ENCODE results near the gene ANK2. TPM values are rescaled to one million over a fixed set of nuclear protein-coding genes. Genes with fewer than 3 reads are reported as not detected.

ANK2 gene
- total and polyA plus RNA-seq, 4 donors: 0.32 to 2.2 (median 1.0) TPM

DNA sequence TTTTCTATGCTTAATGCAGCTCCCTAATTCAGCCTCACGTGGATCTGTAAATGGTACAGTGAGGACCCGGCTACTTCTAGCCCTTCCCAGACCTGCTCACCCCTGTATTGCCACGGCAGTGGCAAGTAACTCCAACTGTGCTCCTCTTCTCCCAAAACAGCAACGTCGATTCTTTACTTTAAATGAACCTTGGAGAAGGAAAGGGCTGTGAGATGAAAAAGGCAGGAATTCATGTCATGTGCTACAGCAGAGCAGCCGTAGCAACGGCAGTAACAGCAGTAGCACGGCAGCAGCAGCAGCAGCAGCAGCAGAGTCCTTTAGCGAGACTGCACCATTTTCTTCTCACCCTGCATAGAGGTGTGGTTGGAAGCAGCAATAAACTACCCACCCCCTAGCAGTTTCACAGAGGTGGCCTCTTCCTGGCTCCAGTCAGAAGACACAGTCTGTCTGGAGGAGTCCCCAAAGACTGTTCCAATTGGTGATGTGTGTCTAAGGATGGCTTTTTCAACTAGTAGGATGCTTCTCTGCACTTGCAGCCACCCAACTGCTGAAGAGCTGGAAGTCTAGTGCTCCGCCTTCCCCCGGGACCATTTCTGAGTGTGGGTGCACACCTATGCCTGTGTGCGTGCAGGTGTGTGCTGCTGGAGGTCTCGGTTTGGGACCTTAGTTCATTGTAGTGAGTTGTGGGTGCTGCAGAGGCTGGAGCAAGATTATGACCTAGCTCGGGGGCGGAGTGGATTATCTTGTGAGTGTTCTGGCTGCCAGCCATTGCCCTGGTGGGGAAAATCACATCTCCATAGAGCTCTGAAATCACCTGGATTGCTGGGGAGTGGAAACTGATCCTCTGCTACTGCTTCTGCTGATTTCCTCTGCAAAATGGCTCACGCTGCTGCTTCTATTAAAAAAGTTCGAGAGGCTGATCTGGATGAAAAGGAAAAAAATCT, 67.2 kb downstream of the ANK2 start:
- Histone ChIP-seq H3K27ac (ENCODE audit: low read depth in 1 of 2, low read length in 2 of 2) (no peak overlapping the region), H3K4me3 (ENCODE audit: low read depth in 1 of 3, low read length in 3 of 3) (no peak overlapping the region), H3K9me3 (ENCODE audit: control insufficient read depth in 4 of 4, low read length in 3 of 4) (no peaks in the 10 kb centered on the region), H3K27me3 (ENCODE audit: control insufficient read depth in 4 of 4, insufficient read depth in 4 of 4, low read length in 3 of 4) (no peaks in the 10 kb centered on the region), H3K4me1 (ENCODE audit: control insufficient read depth in 4 of 4, insufficient read depth in 4 of 4, low read length in 3 of 4) (no peaks in the 10 kb centered on the region), H3K9ac (ENCODE audit: low read depth in 1 of 2, low read length in 2 of 2) (no peak overlapping the region), H3K36me3 (ENCODE audit: control insufficient read depth in 4 of 4, insufficient read depth in 3 of 4, low read depth in 1 of 4, low read length in 3 of 4) (no peaks in the 10 kb centered on the region)
- TF ChIP-seq RXRA (IDR thresholded peaks at IDR 0.05): no peak
- TF ChIP-seq, protein P1, sequence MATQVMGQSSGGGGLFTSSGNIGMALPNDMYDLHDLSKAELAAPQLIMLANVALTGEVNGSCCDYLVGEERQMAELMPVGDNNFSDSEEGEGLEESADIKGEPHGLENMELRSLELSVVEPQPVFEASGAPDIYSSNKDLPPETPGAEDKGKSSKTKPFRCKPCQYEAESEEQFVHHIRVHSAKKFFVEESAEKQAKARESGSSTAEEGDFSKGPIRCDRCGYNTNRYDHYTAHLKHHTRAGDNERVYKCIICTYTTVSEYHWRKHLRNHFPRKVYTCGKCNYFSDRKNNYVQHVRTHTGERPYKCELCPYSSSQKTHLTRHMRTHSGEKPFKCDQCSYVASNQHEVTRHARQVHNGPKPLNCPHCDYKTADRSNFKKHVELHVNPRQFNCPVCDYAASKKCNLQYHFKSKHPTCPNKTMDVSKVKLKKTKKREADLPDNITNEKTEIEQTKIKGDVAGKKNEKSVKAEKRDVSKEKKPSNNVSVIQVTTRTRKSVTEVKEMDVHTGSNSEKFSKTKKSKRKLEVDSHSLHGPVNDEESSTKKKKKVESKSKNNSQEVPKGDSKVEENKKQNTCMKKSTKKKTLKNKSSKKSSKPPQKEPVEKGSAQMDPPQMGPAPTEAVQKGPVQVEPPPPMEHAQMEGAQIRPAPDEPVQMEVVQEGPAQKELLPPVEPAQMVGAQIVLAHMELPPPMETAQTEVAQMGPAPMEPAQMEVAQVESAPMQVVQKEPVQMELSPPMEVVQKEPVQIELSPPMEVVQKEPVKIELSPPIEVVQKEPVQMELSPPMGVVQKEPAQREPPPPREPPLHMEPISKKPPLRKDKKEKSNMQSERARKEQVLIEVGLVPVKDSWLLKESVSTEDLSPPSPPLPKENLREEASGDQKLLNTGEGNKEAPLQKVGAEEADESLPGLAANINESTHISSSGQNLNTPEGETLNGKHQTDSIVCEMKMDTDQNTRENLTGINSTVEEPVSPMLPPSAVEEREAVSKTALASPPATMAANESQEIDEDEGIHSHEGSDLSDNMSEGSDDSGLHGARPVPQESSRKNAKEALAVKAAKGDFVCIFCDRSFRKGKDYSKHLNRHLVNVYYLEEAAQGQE (IDR thresholded peaks at IDR 0.05): no peak
- TF ChIP-seq, protein P2, sequence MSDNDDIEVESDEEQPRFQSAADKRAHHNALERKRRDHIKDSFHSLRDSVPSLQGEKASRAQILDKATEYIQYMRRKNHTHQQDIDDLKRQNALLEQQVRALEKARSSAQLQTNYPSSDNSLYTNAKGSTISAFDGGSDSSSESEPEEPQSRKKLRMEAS (IDR thresholded peaks at IDR 0.05): no peak
- TF ChIP-seq FOXA1 (IDR thresholded peaks at IDR 0.05): no peak
- no peak for TF ChIP-seq RAD21 (IDR thresholded peaks at IDR 0.05)
- no peak for TF ChIP-seq EGR1 (IDR thresholded peaks at IDR 0.05; ENCODE audit: low read depth in 2 of 2)
- TF ChIP-seq HNF4G (IDR thresholded peaks at IDR 0.05): no peak
- TF ChIP-seq, protein P3, sequence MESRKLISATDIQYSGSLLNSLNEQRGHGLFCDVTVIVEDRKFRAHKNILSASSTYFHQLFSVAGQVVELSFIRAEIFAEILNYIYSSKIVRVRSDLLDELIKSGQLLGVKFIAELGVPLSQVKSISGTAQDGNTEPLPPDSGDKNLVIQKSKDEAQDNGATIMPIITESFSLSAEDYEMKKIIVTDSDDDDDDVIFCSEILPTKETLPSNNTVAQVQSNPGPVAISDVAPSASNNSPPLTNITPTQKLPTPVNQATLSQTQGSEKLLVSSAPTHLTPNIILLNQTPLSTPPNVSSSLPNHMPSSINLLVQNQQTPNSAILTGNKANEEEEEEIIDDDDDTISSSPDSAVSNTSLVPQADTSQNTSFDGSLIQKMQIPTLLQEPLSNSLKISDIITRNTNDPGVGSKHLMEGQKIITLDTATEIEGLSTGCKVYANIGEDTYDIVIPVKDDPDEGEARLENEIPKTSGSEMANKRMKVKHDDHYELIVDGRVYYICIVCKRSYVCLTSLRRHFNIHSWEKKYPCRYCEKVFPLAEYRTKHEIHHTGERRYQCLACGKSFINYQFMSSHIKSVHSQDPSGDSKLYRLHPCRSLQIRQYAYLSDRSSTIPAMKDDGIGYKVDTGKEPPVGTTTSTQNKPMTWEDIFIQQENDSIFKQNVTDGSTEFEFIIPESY (IDR thresholded peaks at IDR 0.05): no peak
- TF ChIP-seq HNF4A (conservative IDR thresholded peaks at IDR 0.05): no peak
- TF ChIP-seq, protein P4, sequence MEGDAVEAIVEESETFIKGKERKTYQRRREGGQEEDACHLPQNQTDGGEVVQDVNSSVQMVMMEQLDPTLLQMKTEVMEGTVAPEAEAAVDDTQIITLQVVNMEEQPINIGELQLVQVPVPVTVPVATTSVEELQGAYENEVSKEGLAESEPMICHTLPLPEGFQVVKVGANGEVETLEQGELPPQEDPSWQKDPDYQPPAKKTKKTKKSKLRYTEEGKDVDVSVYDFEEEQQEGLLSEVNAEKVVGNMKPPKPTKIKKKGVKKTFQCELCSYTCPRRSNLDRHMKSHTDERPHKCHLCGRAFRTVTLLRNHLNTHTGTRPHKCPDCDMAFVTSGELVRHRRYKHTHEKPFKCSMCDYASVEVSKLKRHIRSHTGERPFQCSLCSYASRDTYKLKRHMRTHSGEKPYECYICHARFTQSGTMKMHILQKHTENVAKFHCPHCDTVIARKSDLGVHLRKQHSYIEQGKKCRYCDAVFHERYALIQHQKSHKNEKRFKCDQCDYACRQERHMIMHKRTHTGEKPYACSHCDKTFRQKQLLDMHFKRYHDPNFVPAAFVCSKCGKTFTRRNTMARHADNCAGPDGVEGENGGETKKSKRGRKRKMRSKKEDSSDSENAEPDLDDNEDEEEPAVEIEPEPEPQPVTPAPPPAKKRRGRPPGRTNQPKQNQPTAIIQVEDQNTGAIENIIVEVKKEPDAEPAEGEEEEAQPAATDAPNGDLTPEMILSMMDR (IDR thresholded peaks at IDR 0.05; ENCODE audit: low read depth, low read length, missing input control): no peak
- TF ChIP-seq SP1 (IDR thresholded peaks at IDR 0.05): no peak
- TF ChIP-seq JUND (IDR thresholded peaks at IDR 0.05): no peak
- WGBS: 60% methylated on average over 17 of the region's 17 CpGs
- DNase-seq (ENCODE audit: low spot score): no peak

DNA sequence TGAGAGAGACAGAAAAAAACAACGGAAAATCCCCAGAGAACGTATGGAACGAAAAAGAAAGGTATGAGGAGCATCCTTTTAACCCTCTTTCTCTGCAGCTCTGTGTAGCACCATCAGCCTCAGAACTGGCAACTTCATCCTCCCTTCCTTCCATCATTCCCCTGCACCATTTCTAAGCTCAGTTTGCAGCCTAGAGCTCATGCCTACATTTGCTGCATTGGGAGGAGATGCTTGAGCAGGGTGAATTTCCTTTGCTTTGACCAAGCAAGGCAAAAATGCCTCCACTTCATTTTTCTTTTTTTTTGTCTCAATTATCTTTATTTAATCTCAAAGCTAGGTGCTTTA, 67.9 kb downstream of the ANK2 start:
- no peak overlapping the region for H3K4me3 ChIP-seq (ENCODE audit: low read depth in 1 of 3, low read length in 3 of 3)
- DNase-seq (ENCODE audit: low spot score): no peak
- no peaks in the 10 kb centered on the region for H3K36me3 ChIP-seq (ENCODE audit: control insufficient read depth in 4 of 4, insufficient read depth in 3 of 4, low read depth in 1 of 4, low read length in 3 of 4)
- H3K27ac ChIP-seq (ENCODE audit: low read depth in 1 of 2, low read length in 2 of 2): no peak overlapping the region
- no peaks in the 10 kb centered on the region for H3K27me3 ChIP-seq (ENCODE audit: control insufficient read depth in 4 of 4, insufficient read depth in 4 of 4, low read length in 3 of 4)
- H3K9ac ChIP-seq (ENCODE audit: low read depth in 1 of 2, low read length in 2 of 2): no peak overlapping the region
- H3K9me3 ChIP-seq (ENCODE audit: control insufficient read depth in 4 of 4, low read length in 3 of 4): no peaks in the 10 kb centered on the region
- H3K4me1 ChIP-seq (ENCODE audit: control insufficient read depth in 4 of 4, insufficient read depth in 4 of 4, low read length in 3 of 4): no peaks in the 10 kb centered on the region
- 83% methylated on average over 3 of the region's 3 CpGs for WGBS
- TF ChIP-seq JUND (IDR thresholded peaks at IDR 0.05) (no peak), FOXA1 (IDR thresholded peaks at IDR 0.05) (no peak), YY1 (IDR thresholded peaks at IDR 0.05) (no peak), SP1 (IDR thresholded peaks at IDR 0.05) (no peak), TAF1 (conservative IDR thresholded peaks at IDR 0.05) (no peak), NR2F2 (IDR thresholded peaks at IDR 0.05) (no peak), HNF4A (conservative IDR thresholded peaks at IDR 0.05) (no peak), GABPA (IDR thresholded peaks at IDR 0.05 in 1 of 2, conservative IDR thresholded peaks at IDR 0.05 in 1 of 2) (no peak), RAD21 (IDR thresholded peaks at IDR 0.05) (no peak), EGR1 (IDR thresholded peaks at IDR 0.05; ENCODE audit: low read depth in 2 of 2) (no peak), HNF4G (IDR thresholded peaks at IDR 0.05) (no peak), FOXA2 (IDR thresholded peaks at IDR 0.05) (no peak), RXRA (IDR thresholded peaks at IDR 0.05) (no peak)
- TF ChIP-seq, protein P3 (IDR thresholded peaks at IDR 0.05): no peak
- TF ChIP-seq, protein P4 (IDR thresholded peaks at IDR 0.05; ENCODE audit: low read depth, low read length, missing input control): no peak
- TF ChIP-seq, protein P5, sequence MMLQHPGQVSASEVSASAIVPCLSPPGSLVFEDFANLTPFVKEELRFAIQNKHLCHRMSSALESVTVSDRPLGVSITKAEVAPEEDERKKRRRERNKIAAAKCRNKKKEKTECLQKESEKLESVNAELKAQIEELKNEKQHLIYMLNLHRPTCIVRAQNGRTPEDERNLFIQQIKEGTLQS (IDR thresholded peaks at IDR 0.05): no peak

Measured in liver (tissue), 9 donors.